SK-N-SH treated with all-trans-retinoic acid at 6 μM for 48 hours (cell line): ENCODE measurements around the gene HRH1.
"Not testable (repeated sequence)": the region's sequence is repeated elsewhere in the genome, so short reads cannot be mapped to it uniquely, and the experiment has no call there.

Experiments used
- ATAC-seq: fragments of 200-7000 bp; cut with Tn5 transposase; 3 replicates; pipeline ENCODE4 v1.9.1; 2020; ENCODE audit warnings: mild to moderate bottlenecking, moderate library complexity
- BACH2 ChIP-seq: fragments of 250-450 bp; sonication (Bioruptor Pico); IDR thresholded peaks from 2 replicates; pipeline ENCODE4 v1.9.0; 2021; ENCODE audit warnings: mild to moderate bottlenecking, borderline replicate concordance
- CSDC2 ChIP-seq: fragments of 250-450 bp; sonication (Bioruptor Pico); IDR thresholded peaks from 2 replicates; pipeline ENCODE4 v1.5.0; 2020; ENCODE audit warnings: mild to moderate bottlenecking, moderate library complexity
- GLIS3 ChIP-seq: fragments of 250-450 bp; sonication (Bioruptor Pico); IDR thresholded peaks from 2 replicates; pipeline ENCODE4 v1.5.0; 2020; ENCODE audit warnings: mild to moderate bottlenecking, moderate library complexity
- ISL1 ChIP-seq: fragments of 250-450 bp; sonication (Bioruptor Pico); IDR thresholded peaks from 2 replicates; pipeline ENCODE4 v2.1.2; 2022; ENCODE audit warnings: mild to moderate bottlenecking, moderate library complexity
- OSR1 ChIP-seq: fragments of 250-450 bp; sonication (Bioruptor Pico); IDR thresholded peaks from 2 replicates; pipeline ENCODE4 v1.8.0; 2022; ENCODE audit warnings: moderate library complexity, mild to moderate bottlenecking, inconsistent platforms
- PPARA ChIP-seq: fragments of 250-450 bp; sonication (Bioruptor Pico); IDR thresholded peaks from 2 replicates; pipeline ENCODE4 v1.5.0; 2020; ENCODE audit warnings: mild to moderate bottlenecking, borderline replicate concordance
- SNAI2 ChIP-seq: fragments of 250-450 bp; sonication (Bioruptor Pico); IDR thresholded peaks from 2 replicates; pipeline ENCODE4 v1.5.0; 2020; ENCODE audit warnings: mild to moderate bottlenecking, moderate library complexity
- TCF4 ChIP-seq: fragments of 250-450 bp; sonication (Bioruptor Pico); IDR thresholded peaks from 2 replicates; pipeline ENCODE4 v1.8.0; 2021; ENCODE audit warnings: mild to moderate bottlenecking, moderate library complexity, borderline replicate concordance
- TOX ChIP-seq: fragments of 250-450 bp; sonication (Bioruptor Pico); IDR thresholded peaks from 2 replicates; pipeline ENCODE4 v1.8.0; 2021; ENCODE audit warnings: mild to moderate bottlenecking, moderate library complexity, borderline replicate concordance
- ZC3H10 ChIP-seq: fragments of 250-450 bp; sonication (Bioruptor Pico); IDR thresholded peaks from 2 replicates; pipeline ENCODE4 v1.5.1; 2021; ENCODE audit warnings: mild to moderate bottlenecking, moderate library complexity
- ZFP3 ChIP-seq: fragments of 250-450 bp; sonication (Bioruptor Pico); IDR thresholded peaks from 2 replicates; pipeline ENCODE4 v1.5.0; 2020; ENCODE audit warnings: mild to moderate bottlenecking, moderate library complexity
- ZFP30 ChIP-seq: fragments of 450-650 bp; formaldehyde crosslinking; IDR thresholded peaks from 2 replicates; pipeline ENCODE4 v1.5.0; 2022; ENCODE audit warnings: mild to moderate bottlenecking, moderate library complexity
- ZNF565 ChIP-seq: fragments of 450-650 bp; formaldehyde crosslinking; conservative IDR thresholded peaks from 2 replicates; pipeline ENCODE4 v1.5.0; 2020; ENCODE audit warnings: low read depth, mild to moderate bottlenecking, moderate library complexity
- ZNF70 ChIP-seq: fragments of 450-650 bp; formaldehyde crosslinking; IDR thresholded peaks from 2 replicates; pipeline ENCODE4 v1.5.0; 2020; ENCODE audit warnings: mild to moderate bottlenecking, moderate library complexity
- ZNF8 ChIP-seq: fragments of 450-650 bp; formaldehyde crosslinking; IDR thresholded peaks from 2 replicates; pipeline ENCODE4 v1.5.0; 2020; ENCODE audit warnings: mild to moderate bottlenecking, moderate library complexity
- TF ChIP-seq, protein P1 (sequence below): fragments of 250-450 bp; sonication (Bioruptor Pico); IDR thresholded peaks from 2 replicates; pipeline ENCODE4 v1.5.1; 2021; ENCODE audit warnings: mild to moderate bottlenecking, moderate library complexity
- TF ChIP-seq, protein P2 (sequence below): fragments of 250-450 bp; sonication (Bioruptor Pico); IDR thresholded peaks from 2 replicates; pipeline ENCODE4 v1.5.0; 2020; ENCODE audit warnings: mild to moderate bottlenecking, moderate library complexity
- TF ChIP-seq, protein P3 (sequence below): fragments of 250-450 bp; sonication (Bioruptor Pico); IDR thresholded peaks from 2 replicates; pipeline ENCODE4 v1.8.0; 2020; ENCODE audit warnings: mild to moderate bottlenecking, moderate library complexity, borderline replicate concordance
- TF ChIP-seq, protein P4 (sequence below): fragments of 250-450 bp; sonication (Bioruptor Pico); IDR thresholded peaks from 2 replicates; pipeline ENCODE4 v1.5.1; 2020; ENCODE audit warnings: low read depth, mild to moderate bottlenecking, moderate library complexity
- TF ChIP-seq, protein P5 (sequence below): fragments of 250-450 bp; sonication (Bioruptor Pico); IDR thresholded peaks from 2 replicates; pipeline ENCODE4 v1.8.0; 2021; ENCODE audit warnings: low read depth, mild to moderate bottlenecking, moderate library complexity, borderline replicate concordance

The HRH1 gene

DNA sequence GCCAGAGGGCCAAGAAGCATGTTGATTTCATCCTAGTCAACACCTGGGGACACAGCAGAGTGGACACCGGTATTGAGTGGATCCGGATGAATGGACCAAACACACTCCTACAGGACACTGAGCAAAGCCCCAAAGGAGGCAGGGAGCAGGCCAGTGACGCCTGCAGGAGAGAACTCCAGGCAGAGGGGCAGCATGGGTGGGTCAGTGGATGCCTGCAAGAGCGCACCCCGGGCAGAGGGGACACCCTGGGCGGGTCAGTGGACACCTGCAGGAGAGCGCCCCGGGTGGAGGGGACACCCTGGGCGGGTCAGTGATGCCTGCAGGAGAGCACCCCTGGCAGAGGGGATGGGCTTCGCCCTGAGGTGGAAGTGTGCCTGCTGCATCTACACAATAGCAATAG, 27.6 kb upstream of the HRH1 start:
- TF ChIP-seq, protein P1, sequence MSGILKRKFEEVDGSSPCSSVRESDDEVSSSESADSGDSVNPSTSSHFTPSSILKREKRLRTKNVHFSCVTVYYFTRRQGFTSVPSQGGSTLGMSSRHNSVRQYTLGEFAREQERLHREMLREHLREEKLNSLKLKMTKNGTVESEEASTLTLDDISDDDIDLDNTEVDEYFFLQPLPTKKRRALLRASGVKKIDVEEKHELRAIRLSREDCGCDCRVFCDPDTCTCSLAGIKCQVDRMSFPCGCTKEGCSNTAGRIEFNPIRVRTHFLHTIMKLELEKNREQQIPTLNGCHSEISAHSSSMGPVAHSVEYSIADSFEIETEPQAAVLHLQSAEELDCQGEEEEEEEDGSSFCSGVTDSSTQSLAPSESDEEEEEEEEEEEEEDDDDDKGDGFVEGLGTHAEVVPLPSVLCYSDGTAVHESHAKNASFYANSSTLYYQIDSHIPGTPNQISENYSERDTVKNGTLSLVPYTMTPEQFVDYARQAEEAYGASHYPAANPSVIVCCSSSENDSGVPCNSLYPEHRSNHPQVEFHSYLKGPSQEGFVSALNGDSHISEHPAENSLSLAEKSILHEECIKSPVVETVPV = no peak
- no peak for ATAC-seq

DNA sequence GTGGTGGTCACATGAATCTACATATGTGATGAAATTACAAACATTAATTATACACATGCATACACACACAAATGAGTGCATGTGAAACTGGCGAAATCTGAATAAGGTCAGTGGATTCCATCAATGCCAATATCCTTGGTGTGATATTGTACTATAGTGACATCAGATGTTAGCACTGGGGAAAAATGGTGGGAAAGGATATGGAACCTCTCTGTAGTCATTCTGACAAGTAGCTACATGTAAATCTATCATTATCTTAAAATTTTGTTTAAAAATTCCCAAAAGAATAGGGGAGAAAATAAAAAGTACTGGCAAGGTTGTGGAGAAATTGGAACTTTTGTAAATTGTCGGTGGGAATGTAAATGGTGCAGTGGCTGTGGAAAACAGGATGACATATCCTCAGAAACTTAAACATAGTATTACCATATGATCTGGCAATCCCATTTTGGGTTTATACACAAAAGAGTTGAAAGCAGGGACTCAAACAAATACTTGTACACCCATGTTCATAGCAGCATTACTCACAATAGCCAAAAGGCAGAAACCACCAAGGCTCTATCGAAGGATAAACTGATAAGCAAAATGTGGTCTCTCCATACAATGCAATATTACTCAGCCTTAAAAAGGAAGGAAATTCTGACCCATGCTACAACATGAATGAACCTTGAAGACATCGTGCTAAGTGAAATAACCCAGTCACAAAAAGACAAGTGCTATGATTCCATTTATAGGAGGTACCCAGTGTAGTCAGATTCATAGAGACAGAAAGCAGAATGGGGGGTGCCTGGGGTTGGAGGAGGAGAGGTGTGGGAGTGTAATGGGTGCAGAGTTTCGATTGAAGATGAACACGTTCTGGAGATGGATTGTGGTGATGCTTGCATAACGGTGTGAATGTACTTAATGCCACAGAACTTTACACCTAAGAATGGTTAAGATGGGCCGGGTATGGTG, 25.3 kb upstream of the HRH1 start:
- no peak for ATAC-seq
- TF ChIP-seq CSDC2 (CRISPR knock-in tag) (no peak), PPARA (CRISPR knock-in tag) (no peak), ZNF70 (CRISPR knock-in tag) (no peak), ZC3H10 (CRISPR knock-in tag) (no peak), GLIS3 (CRISPR knock-in tag) (no peak), ISL1 (CRISPR knock-in tag) (no peak), ZFP3 (no peak)

DNA sequence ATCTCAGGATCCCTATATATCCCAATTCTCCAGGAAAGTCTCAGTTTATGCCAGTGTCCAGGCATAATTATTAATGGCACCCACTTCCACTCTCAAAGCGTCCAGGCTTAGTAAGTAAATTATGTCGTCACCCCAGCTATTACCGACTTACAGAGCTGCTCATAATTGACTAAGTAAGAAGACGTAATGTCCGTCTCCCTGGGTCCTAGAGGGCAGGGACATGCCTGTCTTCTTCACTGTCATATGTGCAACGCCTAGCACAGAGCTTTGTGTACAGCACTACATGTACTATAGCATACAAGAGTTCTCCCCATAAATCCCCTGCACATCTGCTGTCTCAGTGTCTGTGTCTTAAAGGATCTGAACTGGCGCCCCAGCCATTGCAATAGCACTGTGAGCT, 23.9 kb upstream of the HRH1 start:
- no peak for ATAC-seq
- TF ChIP-seq ZC3H10 (CRISPR knock-in tag) (no peak), ZNF565 (no peak), TOX (CRISPR knock-in tag) (no peak), GLIS3 (CRISPR knock-in tag) (no peak)
- TF ChIP-seq, protein P2, sequence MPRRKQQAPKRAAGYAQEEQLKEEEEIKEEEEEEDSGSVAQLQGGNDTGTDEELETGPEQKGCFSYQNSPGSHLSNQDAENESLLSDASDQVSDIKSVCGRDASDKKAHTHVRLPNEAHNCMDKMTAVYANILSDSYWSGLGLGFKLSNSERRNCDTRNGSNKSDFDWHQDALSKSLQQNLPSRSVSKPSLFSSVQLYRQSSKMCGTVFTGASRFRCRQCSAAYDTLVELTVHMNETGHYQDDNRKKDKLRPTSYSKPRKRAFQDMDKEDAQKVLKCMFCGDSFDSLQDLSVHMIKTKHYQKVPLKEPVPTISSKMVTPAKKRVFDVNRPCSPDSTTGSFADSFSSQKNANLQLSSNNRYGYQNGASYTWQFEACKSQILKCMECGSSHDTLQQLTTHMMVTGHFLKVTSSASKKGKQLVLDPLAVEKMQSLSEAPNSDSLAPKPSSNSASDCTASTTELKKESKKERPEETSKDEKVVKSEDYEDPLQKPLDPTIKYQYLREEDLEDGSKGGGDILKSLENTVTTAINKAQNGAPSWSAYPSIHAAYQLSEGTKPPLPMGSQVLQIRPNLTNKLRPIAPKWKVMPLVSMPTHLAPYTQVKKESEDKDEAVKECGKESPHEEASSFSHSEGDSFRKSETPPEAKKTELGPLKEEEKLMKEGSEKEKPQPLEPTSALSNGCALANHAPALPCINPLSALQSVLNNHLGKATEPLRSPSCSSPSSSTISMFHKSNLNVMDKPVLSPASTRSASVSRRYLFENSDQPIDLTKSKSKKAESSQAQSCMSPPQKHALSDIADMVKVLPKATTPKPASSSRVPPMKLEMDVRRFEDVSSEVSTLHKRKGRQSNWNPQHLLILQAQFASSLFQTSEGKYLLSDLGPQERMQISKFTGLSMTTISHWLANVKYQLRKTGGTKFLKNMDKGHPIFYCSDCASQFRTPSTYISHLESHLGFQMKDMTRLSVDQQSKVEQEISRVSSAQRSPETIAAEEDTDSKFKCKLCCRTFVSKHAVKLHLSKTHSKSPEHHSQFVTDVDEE (CRISPR knock-in tag) = no peak

DNA sequence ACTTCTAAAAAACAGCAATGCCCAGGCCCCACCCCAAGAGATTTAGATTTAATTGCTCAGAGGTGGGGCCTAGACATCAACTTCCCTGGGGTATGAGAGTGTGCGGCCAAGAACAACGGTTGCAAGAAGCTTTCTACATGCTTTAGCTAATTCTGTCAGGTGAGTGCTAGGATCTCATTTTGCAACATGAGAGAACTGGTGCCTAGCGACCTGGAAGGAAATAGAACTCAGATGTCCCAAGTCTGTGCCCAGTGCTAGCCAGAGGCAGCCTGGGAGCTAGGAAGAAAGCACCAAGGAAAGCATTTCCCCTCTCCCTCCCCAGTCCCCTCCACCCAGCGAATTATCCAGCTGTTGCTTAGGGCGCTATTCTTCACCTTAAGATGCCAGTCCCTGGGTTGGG, 22.9 kb upstream of the HRH1 start:
- no peak for ATAC-seq
- TF ChIP-seq, protein P3, sequence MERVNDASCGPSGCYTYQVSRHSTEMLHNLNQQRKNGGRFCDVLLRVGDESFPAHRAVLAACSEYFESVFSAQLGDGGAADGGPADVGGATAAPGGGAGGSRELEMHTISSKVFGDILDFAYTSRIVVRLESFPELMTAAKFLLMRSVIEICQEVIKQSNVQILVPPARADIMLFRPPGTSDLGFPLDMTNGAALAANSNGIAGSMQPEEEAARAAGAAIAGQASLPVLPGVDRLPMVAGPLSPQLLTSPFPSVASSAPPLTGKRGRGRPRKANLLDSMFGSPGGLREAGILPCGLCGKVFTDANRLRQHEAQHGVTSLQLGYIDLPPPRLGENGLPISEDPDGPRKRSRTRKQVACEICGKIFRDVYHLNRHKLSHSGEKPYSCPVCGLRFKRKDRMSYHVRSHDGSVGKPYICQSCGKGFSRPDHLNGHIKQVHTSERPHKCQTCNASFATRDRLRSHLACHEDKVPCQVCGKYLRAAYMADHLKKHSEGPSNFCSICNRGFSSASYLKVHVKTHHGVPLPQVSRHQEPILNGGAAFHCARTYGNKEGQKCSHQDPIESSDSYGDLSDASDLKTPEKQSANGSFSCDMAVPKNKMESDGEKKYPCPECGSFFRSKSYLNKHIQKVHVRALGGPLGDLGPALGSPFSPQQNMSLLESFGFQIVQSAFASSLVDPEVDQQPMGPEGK (CRISPR knock-in tag) = no peak
- TF ChIP-seq OSR1 (no peak), ISL1 (CRISPR knock-in tag) (no peak)

DNA sequence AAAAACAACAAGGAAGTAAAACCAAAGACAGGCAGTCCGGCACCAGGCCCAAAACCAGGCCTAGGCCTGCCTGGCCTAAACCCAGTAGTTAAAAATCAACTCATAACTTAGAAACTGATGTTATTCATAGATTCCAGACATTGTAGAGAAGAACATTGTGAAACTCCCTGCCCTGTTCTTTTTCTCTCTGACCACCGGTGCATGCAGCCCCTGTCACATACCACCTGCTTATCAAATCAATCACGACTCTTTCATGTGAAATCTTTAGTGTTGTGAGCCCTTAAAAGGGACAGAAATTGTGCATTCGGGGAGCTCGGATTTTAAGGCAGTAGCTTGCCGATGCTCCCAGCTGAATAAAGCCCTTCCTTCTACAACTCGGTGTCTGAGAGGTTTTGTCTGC, 22.4 kb upstream of the HRH1 start:
- ATAC-seq = not testable (repeated sequence)

DNA sequence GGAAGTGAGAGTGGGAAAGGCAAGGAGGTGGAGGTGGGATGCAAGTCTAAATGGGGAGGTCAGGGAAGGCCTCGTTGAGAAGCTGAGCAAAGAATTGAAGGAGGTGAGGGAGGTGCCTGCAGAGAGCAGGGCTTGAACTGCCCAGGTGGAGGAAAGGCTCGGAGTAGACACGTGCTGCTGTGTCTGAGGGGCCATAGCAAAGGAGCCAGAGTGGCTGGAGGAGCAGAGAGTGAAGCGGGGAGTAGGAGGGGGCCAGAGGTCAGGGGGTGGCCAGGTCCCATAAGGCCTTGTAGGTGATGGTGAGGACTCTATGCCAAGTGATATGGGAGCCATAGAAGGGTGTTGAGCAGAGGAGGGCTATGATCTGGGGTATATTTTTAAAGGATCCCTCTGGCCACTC, 21.4 kb upstream of the HRH1 start:
- no peak for ATAC-seq
- TF ChIP-seq TOX (CRISPR knock-in tag) = no peak
- no peak for TF ChIP-seq PPARA (CRISPR knock-in tag)
- no peak for TF ChIP-seq GLIS3 (CRISPR knock-in tag)
- TF ChIP-seq, protein P4, sequence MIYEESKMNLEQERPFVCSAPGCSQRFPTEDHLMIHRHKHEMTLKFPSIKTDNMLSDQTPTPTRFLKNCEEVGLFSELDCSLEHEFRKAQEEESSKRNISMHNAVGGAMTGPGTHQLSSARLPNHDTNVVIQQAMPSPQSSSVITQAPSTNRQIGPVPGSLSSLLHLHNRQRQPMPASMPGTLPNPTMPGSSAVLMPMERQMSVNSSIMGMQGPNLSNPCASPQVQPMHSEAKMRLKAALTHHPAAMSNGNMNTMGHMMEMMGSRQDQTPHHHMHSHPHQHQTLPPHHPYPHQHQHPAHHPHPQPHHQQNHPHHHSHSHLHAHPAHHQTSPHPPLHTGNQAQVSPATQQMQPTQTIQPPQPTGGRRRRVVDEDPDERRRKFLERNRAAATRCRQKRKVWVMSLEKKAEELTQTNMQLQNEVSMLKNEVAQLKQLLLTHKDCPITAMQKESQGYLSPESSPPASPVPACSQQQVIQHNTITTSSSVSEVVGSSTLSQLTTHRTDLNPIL (CRISPR knock-in tag) = no peak
- TF ChIP-seq SNAI2 (CRISPR knock-in tag) = no peak
- TF ChIP-seq BACH2 = no peak
- no peak for TF ChIP-seq ISL1 (CRISPR knock-in tag)
- no peak for TF ChIP-seq ZC3H10 (CRISPR knock-in tag)
- TF ChIP-seq, protein P5, sequence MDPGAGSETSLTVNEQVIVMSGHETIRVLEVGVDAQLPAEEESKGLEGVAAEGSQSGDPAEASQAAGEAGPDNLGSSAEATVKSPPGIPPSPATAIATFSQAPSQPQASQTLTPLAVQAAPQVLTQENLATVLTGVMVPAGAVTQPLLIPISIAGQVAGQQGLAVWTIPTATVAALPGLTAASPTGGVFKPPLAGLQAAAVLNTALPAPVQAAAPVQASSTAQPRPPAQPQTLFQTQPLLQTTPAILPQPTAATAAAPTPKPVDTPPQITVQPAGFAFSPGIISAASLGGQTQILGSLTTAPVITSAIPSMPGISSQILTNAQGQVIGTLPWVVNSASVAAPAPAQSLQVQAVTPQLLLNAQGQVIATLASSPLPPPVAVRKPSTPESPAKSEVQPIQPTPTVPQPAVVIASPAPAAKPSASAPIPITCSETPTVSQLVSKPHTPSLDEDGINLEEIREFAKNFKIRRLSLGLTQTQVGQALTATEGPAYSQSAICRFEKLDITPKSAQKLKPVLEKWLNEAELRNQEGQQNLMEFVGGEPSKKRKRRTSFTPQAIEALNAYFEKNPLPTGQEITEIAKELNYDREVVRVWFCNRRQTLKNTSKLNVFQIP (CRISPR knock-in tag) = no peak
- TF ChIP-seq ZNF8 (CRISPR knock-in tag) = no peak
- TF ChIP-seq ZFP30 (CRISPR knock-in tag) = no peak
- TF ChIP-seq, protein P1 = no peak
- no peak for TF ChIP-seq TCF4 (CRISPR knock-in tag)
